Stimulated activated CD4-positive, alpha-beta T cell treated with anti-CD3 and anti-CD28 coated beads, TNF-alpha, amount 100 ng/mL, for 4 hours (primary cell): Measurements from ENCODE around the gene PDP2.
"Not testable (repeated sequence)": the region's sequence is repeated elsewhere in the genome, so short reads cannot be mapped to it uniquely, and the experiment has no call there.

Experiments
- DNase-seq, 3 experiments: peaks; one replicate each; pipeline ENCODE4 v3.0.0-alpha.2; 2020; ENCODE audit warnings: low read depth in 3 of 3

The PDP2 gene

GRCh38 chr16:66886321-66886720, 6.0 kb downstream of the PDP2 start:
- no peak for DNase-seq

GRCh38 chr16:66886914-66887313, 6.6 kb downstream of the PDP2 start:
- DNase-seq = no peak

GRCh38 chr16:66888647-66889615, 8.6 kb downstream of the PDP2 start:
- no peak for DNase-seq

- DNase-seq = no peak
These were observed 9.3 kb downstream of the PDP2 start for GRCh38 chr16:66889622-66890021.

- DNase-seq = no peak
These were observed 10.5 kb downstream of the PDP2 start for GRCh38 chr16:66890799-66891198.

- no peak for DNase-seq
These were observed 11.0 kb downstream of the PDP2 start for GRCh38 chr16:66891360-66891759.

GRCh38 chr16:66891797-66892196, 11.5 kb downstream of the PDP2 start:
- DNase-seq = no peak

GRCh38 chr16:66894055-66894454, 13.7 kb downstream of the PDP2 start:
- no peak for DNase-seq

- DNase-seq = peak; percentile 34 to 51 (median 43)
These were observed 14.8 kb downstream of the PDP2 start for GRCh38 chr16:66894948-66895688.

GRCh38 chr16:66895689-66895979, 15.3 kb downstream of the PDP2 start:
- DNase-seq = no peak

- no peak for DNase-seq
These were observed 15.7 kb downstream of the PDP2 start for GRCh38 chr16:66895999-66896398.

- not testable (repeated sequence) for DNase-seq
These were observed 16.4 kb downstream of the PDP2 start for GRCh38 chr16:66896682-66897081.

GRCh38 chr16:66898207-66898606, 17.9 kb downstream of the PDP2 start:
- no peak for DNase-seq

- no peak for DNase-seq
These were observed 18.6 kb downstream of the PDP2 start for GRCh38 chr16:66898933-66899309.

- no peak for DNase-seq
These were observed 19.1 kb downstream of the PDP2 start for GRCh38 chr16:66899310-66899944.

GRCh38 chr16:66899945-66900710, 19.8 kb downstream of the PDP2 start:
- no peak for DNase-seq

- DNase-seq = no peak
These were observed 20.6 kb downstream of the PDP2 start for GRCh38 chr16:66900721-66901441.

- no peak for DNase-seq
These were observed 21.3 kb downstream of the PDP2 start for GRCh38 chr16:66901626-66902025.

GRCh38 chr16:66902648-66903543, 22.6 kb downstream of the PDP2 start:
- no peak for DNase-seq
